Measurements from ENCODE around the gene TMSB4X.

Gene TMSB4X

GRCh38 chrX:12996934-12997435, 22.1 kb downstream of the TMSB4X start:
- no peak for DNase-seq (ENCODE audit: low spot score)
- in situ Hi-C loops (cut with MboI; ENCODE audit: low pct_unique_long_range_greater_than_20kb, low sequenced_read_pairs, unreplicated experiment): loop anchor here (10.0 to 25.0 kb wide), 2 partner anchors 258 to 690 kb away; partner anchors contain the start of gene RAB9A
- TF ChIP-seq CTCF (IDR thresholded peaks at IDR 0.05; ENCODE audit: extremely low read depth, insufficient read depth, missing control alignments): no peak

- in situ Hi-C loops (cut with MboI; ENCODE audit: low pct_unique_long_range_greater_than_20kb, low sequenced_read_pairs, unreplicated experiment): loop anchor here (10.0 to 25.0 kb wide), 2 partner anchors 257 to 689 kb away; partner anchors contain the start of gene RAB9A
- DNase-seq (ENCODE audit: low spot score): no peak
- no peak for TF ChIP-seq CTCF (IDR thresholded peaks at IDR 0.05; ENCODE audit: extremely low read depth, insufficient read depth, missing control alignments)
These were observed 23.2 kb downstream of the TMSB4X start for GRCh38 chrX:12997906-12998687.

- in situ Hi-C loops (cut with MboI; ENCODE audit: low pct_unique_long_range_greater_than_20kb, low sequenced_read_pairs, unreplicated experiment): loop anchor here (10.0 to 25.0 kb wide), 2 partner anchors 255 to 688 kb away; partner anchors contain the start of gene RAB9A
- DNase-seq (ENCODE audit: low spot score): no peak
- no peak for TF ChIP-seq CTCF (IDR thresholded peaks at IDR 0.05; ENCODE audit: extremely low read depth, insufficient read depth, missing control alignments)
These were observed 24.5 kb downstream of the TMSB4X start for GRCh38 chrX:12999422-12999821.

- DNase-seq (ENCODE audit: low spot score): no peak
- in situ Hi-C loops (cut with MboI; ENCODE audit: low pct_unique_long_range_greater_than_20kb, low sequenced_read_pairs, unreplicated experiment): loop anchor here (10.0 kb wide), 1 partner anchor 84 kb away; no protein-coding TSS in a partner anchor
- no peak for TF ChIP-seq CTCF (IDR thresholded peaks at IDR 0.05; ENCODE audit: extremely low read depth, insufficient read depth, missing control alignments)
These were observed 25.4 kb downstream of the TMSB4X start for GRCh38 chrX:13000301-13000811.

GRCh38 chrX:13001097-13001496, 26.2 kb downstream of the TMSB4X start:
- no peak for DNase-seq (ENCODE audit: low spot score)
- no peak for TF ChIP-seq CTCF (IDR thresholded peaks at IDR 0.05; ENCODE audit: extremely low read depth, insufficient read depth, missing control alignments)
- in situ Hi-C loops (cut with MboI; ENCODE audit: low pct_unique_long_range_greater_than_20kb, low sequenced_read_pairs, unreplicated experiment): loop anchor here (10.0 kb wide), 1 partner anchor 84 kb away; no protein-coding TSS in a partner anchor

- no peak for TF ChIP-seq CTCF (IDR thresholded peaks at IDR 0.05; ENCODE audit: extremely low read depth, insufficient read depth, missing control alignments)
- DNase-seq (ENCODE audit: low spot score): no peak
- in situ Hi-C loops (cut with MboI; ENCODE audit: low pct_unique_long_range_greater_than_20kb, low sequenced_read_pairs, unreplicated experiment): loop anchor here (10.0 kb wide), 1 partner anchor 83 kb away; no protein-coding TSS in a partner anchor
These were observed 27.2 kb downstream of the TMSB4X start for GRCh38 chrX:13001961-13002671.

All from GM13977 (cell line).